ENCODE results near the gene HS6ST3.

Gene HS6ST3

DNA sequence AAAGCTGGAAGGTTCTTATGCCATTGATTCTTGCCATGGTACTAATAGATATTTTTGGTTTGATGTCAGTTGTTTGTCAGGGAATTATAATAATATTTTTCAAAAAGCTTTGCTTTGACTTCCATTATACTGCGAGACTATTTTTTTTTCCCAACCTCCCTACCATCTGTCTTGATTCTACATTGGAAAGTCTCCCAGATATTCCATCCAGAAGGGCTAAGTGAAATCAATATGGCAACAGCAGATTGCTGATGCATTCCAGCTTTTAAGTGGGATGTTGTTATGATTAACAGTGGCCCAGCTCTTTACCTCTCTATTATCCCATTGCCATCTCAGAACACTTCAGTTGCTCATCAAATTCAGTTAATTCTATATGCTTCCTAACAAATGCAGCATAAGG, 657.0 kb downstream of the HS6ST3 start:
- TF ChIP-seq TEAD4 (IDR thresholded peaks at IDR 0.05) (no peak), EP300 (IDR thresholded peaks at IDR 0.05; ENCODE audit: borderline replicate concordance) (no peak), CEBPB (IDR thresholded peaks at IDR 0.05) (no peak), NFIC (IDR thresholded peaks at IDR 0.05) (no peak)

DNA sequence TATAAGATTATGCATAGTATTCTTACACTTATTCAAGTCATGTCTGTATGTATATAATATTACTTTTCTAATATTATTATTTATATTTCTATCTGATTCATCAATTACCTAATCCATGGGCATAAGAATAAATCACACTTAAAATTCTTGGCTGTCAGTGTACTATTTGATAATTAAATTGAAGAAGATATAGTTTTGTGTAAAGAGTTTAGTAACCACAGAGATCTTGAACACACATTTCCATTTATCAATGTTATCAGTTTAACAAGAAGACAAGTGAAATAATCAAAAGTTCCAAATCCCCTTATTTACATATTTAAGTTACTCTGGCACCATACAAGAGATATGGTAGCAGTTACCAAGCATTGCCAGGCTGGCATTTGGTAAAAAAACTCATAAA, 659.9 kb downstream of the HS6ST3 start:
- no peak for TF ChIP-seq TAF1 (IDR thresholded peaks at IDR 0.05; ENCODE audit: low read depth)
- no peak for TF ChIP-seq ZBTB7A (IDR thresholded peaks at IDR 0.05; ENCODE audit: low read depth)
- no peak for TF ChIP-seq TEAD4 (IDR thresholded peaks at IDR 0.05)
- TF ChIP-seq TCF12 (IDR thresholded peaks at IDR 0.05; ENCODE audit: low read depth) = no peak
- no peak for TF ChIP-seq RAD21 (IDR thresholded peaks at IDR 0.05; ENCODE audit: low read depth)
- no peak for TF ChIP-seq CREB1 (IDR thresholded peaks at IDR 0.05; ENCODE audit: low read depth)
- no peak for TF ChIP-seq FOXM1 (IDR thresholded peaks at IDR 0.05; ENCODE audit: borderline replicate concordance, low read depth)
- TF ChIP-seq, protein P1, sequence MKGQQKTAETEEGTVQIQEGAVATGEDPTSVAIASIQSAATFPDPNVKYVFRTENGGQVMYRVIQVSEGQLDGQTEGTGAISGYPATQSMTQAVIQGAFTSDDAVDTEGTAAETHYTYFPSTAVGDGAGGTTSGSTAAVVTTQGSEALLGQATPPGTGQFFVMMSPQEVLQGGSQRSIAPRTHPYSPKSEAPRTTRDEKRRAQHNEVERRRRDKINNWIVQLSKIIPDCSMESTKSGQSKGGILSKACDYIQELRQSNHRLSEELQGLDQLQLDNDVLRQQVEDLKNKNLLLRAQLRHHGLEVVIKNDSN (IDR thresholded peaks at IDR 0.05) = no peak
- no peak for TF ChIP-seq EP300 (IDR thresholded peaks at IDR 0.05; ENCODE audit: borderline replicate concordance)
- no peak for TF ChIP-seq NFIC (IDR thresholded peaks at IDR 0.05)

DNA sequence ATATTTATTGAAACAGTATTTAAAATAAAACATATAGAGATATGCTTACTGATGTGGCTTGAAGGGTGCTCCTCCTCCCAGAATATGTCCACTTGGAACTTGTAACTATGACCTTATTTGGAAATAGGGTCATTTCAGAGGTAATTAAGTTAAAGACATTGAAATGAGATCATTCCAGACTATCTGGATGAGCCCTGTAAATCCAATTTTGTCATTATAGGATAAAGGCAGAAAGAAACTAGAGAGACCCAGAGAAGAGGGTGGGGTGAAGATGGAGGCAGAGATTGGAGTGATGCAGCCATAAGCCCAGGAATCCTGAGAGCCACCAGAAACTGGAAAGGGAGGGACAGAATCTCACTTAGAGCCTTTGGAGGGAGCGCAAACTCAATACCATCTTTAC, 661.2 kb downstream of the HS6ST3 start:
- TF ChIP-seq CREB1 (IDR thresholded peaks at IDR 0.05; ENCODE audit: low read depth) (no peak), YY1 (IDR thresholded peaks at IDR 0.05; ENCODE audit: low read depth) (no peak), CEBPB (IDR thresholded peaks at IDR 0.05) (no peak), FOXM1 (IDR thresholded peaks at IDR 0.05; ENCODE audit: borderline replicate concordance, low read depth) (no peak), TAF1 (IDR thresholded peaks at IDR 0.05; ENCODE audit: low read depth) (no peak), EP300 (IDR thresholded peaks at IDR 0.05; ENCODE audit: borderline replicate concordance) (no peak), ZBTB7A (IDR thresholded peaks at IDR 0.05; ENCODE audit: low read depth) (no peak), EGR1 (IDR thresholded peaks at IDR 0.05) (no peak), NFIC (IDR thresholded peaks at IDR 0.05) (no peak), TCF12 (IDR thresholded peaks at IDR 0.05; ENCODE audit: low read depth) (no peak), RAD21 (IDR thresholded peaks at IDR 0.05; ENCODE audit: low read depth) (no peak), TEAD4 (IDR thresholded peaks at IDR 0.05) (no peak)
- TF ChIP-seq, protein P2, sequence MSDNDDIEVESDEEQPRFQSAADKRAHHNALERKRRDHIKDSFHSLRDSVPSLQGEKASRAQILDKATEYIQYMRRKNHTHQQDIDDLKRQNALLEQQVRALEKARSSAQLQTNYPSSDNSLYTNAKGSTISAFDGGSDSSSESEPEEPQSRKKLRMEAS (IDR thresholded peaks at IDR 0.05) = no peak
- TF ChIP-seq, protein P1 (IDR thresholded peaks at IDR 0.05) = no peak

DNA sequence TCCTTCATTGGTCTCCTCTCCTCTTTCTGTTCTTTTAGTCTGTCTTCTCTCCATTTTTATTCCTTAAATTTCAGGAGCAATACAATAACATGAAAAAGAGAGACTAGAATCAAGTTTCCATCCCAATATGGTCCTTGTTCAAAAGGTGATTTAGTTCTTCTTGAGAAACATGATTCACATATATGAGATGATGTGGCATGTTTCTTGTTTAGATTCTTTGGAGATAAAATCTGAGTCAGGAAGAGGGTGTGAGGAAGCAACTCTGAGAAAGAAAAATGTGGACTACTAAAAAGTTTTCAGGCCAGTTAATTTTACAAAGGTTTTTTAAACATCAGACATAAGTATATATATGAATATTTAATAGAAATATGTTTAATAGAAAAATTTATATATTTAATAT, 673.0 kb downstream of the HS6ST3 start:
- TF ChIP-seq FOXM1 (IDR thresholded peaks at IDR 0.05; ENCODE audit: borderline replicate concordance, low read depth) = no peak

DNA sequence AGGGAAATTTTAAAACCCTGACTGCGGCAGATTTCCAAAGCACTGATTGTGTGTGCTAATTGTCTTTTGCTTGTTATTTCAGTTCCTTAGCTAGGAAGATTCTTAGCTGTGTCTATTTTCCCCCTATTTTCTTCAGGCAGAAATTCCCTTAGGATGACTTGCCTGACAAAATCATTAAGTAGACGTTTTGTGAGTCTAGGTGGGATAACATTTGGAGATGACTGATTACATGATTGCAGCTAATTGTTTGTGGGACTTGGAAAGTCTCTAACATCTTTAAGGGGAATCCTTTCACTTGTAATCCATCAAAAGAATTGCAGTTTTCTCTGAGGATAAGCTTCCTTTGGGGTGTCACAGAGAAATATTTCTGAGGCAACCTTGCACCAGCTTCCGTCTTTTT, 676.4 kb downstream of the HS6ST3 start:
- TF ChIP-seq NFIC (IDR thresholded peaks at IDR 0.05) (no peak), RAD21 (IDR thresholded peaks at IDR 0.05; ENCODE audit: low read depth) (no peak), TCF12 (IDR thresholded peaks at IDR 0.05; ENCODE audit: low read depth) (no peak), YY1 (IDR thresholded peaks at IDR 0.05; ENCODE audit: low read depth) (no peak)
- TF ChIP-seq, protein P3, sequence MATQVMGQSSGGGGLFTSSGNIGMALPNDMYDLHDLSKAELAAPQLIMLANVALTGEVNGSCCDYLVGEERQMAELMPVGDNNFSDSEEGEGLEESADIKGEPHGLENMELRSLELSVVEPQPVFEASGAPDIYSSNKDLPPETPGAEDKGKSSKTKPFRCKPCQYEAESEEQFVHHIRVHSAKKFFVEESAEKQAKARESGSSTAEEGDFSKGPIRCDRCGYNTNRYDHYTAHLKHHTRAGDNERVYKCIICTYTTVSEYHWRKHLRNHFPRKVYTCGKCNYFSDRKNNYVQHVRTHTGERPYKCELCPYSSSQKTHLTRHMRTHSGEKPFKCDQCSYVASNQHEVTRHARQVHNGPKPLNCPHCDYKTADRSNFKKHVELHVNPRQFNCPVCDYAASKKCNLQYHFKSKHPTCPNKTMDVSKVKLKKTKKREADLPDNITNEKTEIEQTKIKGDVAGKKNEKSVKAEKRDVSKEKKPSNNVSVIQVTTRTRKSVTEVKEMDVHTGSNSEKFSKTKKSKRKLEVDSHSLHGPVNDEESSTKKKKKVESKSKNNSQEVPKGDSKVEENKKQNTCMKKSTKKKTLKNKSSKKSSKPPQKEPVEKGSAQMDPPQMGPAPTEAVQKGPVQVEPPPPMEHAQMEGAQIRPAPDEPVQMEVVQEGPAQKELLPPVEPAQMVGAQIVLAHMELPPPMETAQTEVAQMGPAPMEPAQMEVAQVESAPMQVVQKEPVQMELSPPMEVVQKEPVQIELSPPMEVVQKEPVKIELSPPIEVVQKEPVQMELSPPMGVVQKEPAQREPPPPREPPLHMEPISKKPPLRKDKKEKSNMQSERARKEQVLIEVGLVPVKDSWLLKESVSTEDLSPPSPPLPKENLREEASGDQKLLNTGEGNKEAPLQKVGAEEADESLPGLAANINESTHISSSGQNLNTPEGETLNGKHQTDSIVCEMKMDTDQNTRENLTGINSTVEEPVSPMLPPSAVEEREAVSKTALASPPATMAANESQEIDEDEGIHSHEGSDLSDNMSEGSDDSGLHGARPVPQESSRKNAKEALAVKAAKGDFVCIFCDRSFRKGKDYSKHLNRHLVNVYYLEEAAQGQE (IDR thresholded peaks at IDR 0.05; ENCODE audit: low read depth) = no peak

DNA sequence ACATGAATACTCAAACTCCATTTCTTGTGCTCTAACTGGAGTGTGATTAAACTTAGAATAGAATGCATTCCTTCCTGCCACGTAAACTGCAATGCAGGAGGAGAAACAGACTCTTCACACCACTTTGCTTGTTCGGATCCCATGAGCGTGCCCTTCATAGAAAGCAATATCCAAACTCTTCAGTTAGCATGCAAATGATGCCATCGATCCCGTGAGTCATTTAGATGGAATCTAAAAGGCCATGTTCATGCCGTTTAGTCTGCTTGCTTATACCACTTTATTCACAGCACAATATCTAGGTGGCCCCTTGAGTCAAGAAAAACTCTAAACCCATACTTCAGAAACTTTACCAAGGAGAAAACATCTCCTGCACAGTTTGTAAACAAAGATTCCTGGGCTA, 678.6 kb downstream of the HS6ST3 start:
- TF ChIP-seq NFIC (IDR thresholded peaks at IDR 0.05) = no peak
- TF ChIP-seq, protein P2 (IDR thresholded peaks at IDR 0.05) = no peak
- no peak for TF ChIP-seq EGR1 (IDR thresholded peaks at IDR 0.05)
- no peak for TF ChIP-seq TCF12 (IDR thresholded peaks at IDR 0.05; ENCODE audit: low read depth)
- TF ChIP-seq ZBTB7A (IDR thresholded peaks at IDR 0.05; ENCODE audit: low read depth) = no peak
- TF ChIP-seq TEAD4 (IDR thresholded peaks at IDR 0.05) = no peak
- TF ChIP-seq TAF1 (IDR thresholded peaks at IDR 0.05; ENCODE audit: low read depth) = no peak
- TF ChIP-seq CREB1 (IDR thresholded peaks at IDR 0.05; ENCODE audit: low read depth) = no peak
- no peak for TF ChIP-seq EP300 (IDR thresholded peaks at IDR 0.05; ENCODE audit: borderline replicate concordance)
- no peak for TF ChIP-seq CEBPB (IDR thresholded peaks at IDR 0.05)
- TF ChIP-seq RAD21 (IDR thresholded peaks at IDR 0.05; ENCODE audit: low read depth) = no peak
- TF ChIP-seq, protein P1 (IDR thresholded peaks at IDR 0.05) = no peak
- TF ChIP-seq, protein P3 (IDR thresholded peaks at IDR 0.05; ENCODE audit: low read depth) = no peak
